SU-DHL-6 (cell line): Measurements from ENCODE around the gene ANKRD45.

ENCODE experiments used
- CTCF ChIP-seq: fragments of 200-600 bp; sonication (generic); IDR thresholded peaks from one replicate; pipeline ENCODE4 v1.5.1; 2017; ENCODE audit warnings: antibody characterized with exemption, mild to moderate bottlenecking, low read length, moderate library complexity; ENCODE audit not compliant: insufficient read depth, poor library complexity, severe bottlenecking
- EZH2phosphoT487 ChIP-seq: fragments of 200-600 bp; sonication (generic), shearing (Covaris generic); conservative IDR thresholded peaks from 2 replicates; pipeline ENCODE4 v1.6.1; 2018; ENCODE audit warnings: mild to moderate bottlenecking, antibody characterized with exemption, low read length, moderate library complexity, mixed read lengths

- no peak for TF ChIP-seq CTCF
- no peak for TF ChIP-seq EZH2phosphoT487
These were observed 73.4 kb downstream of the ANKRD45 start for GRCh38 chr1:173596097-173596825.
